CD4-positive, alpha-beta T cell (primary cell): ENCODE results near the gene FRMD5. TPM values are rescaled to one million over a fixed set of nuclear protein-coding genes. Genes with fewer than 3 reads are reported as not detected.

Experiments used
- ATAC-seq: fragments of 200-7000 bp; cut with Tn5 transposase; one replicate; pipeline ENCODE4 v1.10.0; 2022; ENCODE audit warnings: mild to moderate bottlenecking; ENCODE audit not compliant: poor library complexity
- CTCF ChIA-PET: fragments of 350-600 bp; sonication (Branson Sonifier 250); formaldehyde crosslinking; loops from one replicate; lab custom pipeline; 2021; ENCODE audit warnings: antibody characterized with exemption, inconsistent platforms; lab: Charles Lee
- POLR2A ChIA-PET: fragments of 350-600 bp; sonication (Branson Sonifier 250); formaldehyde crosslinking; loops from one replicate; lab custom pipeline; 2021; ENCODE audit warnings: antibody characterized with exemption, inconsistent platforms; lab: Charles Lee
- DNase-seq, 14 experiments: peaks; one replicate each; pipeline ENCODE4 v3.0.0-alpha.2; 2013 to 2020; ENCODE audit warnings: mixed read lengths in 2 of 14
- H3K27ac ChIP-seq, 2 donors: one replicate each; pipeline versions ENCODE4 v1.5.1 to v1.7.0; 2013; ENCODE audit warnings: low read length in 2 of 2, low read depth in 1 of 2, mild to moderate bottlenecking in 1 of 2
- H3K27me3 ChIP-seq, 2 experiments: 1 replicate in 1 of 2; 2 replicates in 1 of 2; pipeline versions ENCODE4 v1.6.1 to v1.7.0; 2013; ENCODE audit warnings: low read length in 2 of 2, control low read depth in 1 of 2, mild to moderate bottlenecking in 1 of 2, moderate library complexity in 1 of 2; ENCODE audit not compliant: insufficient read depth in 2 of 2, control insufficient read depth in 1 of 2
- H3K36me3 ChIP-seq: one replicate; pipeline ENCODE4 v1.6.1; 2013; ENCODE audit warnings: low read length, control low read depth; ENCODE audit not compliant: insufficient read depth
- H3K4me1 ChIP-seq: one replicate; pipeline ENCODE4 v1.6.1; 2013; ENCODE audit warnings: low read length, control low read depth; ENCODE audit not compliant: insufficient read depth
- H3K4me3 ChIP-seq: one replicate; pipeline ENCODE4 v1.5.1; 2013; ENCODE audit warnings: mild to moderate bottlenecking, low read length, moderate library complexity
- H3K9me3 ChIP-seq, 2 experiments: 1 replicate in 1 of 2; 2 replicates in 1 of 2; pipeline versions ENCODE4 v1.6.1 to v1.7.0; 2013; ENCODE audit warnings: low read length in 2 of 2, mild to moderate bottlenecking in 2 of 2, control low read depth in 1 of 2, moderate library complexity in 1 of 2; ENCODE audit not compliant: control insufficient read depth in 1 of 2, insufficient read depth in 1 of 2
- H3K27ac Mint-ChIP-seq: one replicate; pipeline ENCODE4 v1.8.0; 2020; ENCODE audit warnings: mixed read lengths
- H3K27me3 Mint-ChIP-seq: one replicate; pipeline ENCODE4 v1.8.0; 2021; ENCODE audit warnings: mixed read lengths
- H3K36me3 Mint-ChIP-seq: one replicate; pipeline ENCODE4 v1.8.0; 2021; ENCODE audit warnings: low read depth, mixed read lengths
- H3K4me1 Mint-ChIP-seq: one replicate; pipeline ENCODE4 v1.8.0; 2021; ENCODE audit warnings: low read depth, mixed read lengths
- H3K4me3 Mint-ChIP-seq: one replicate; pipeline ENCODE4 v1.8.0; 2020; ENCODE audit warnings: mild to moderate bottlenecking, mixed read lengths
- H3K9me3 Mint-ChIP-seq: one replicate; pipeline ENCODE4 v1.8.0; 2020; ENCODE audit warnings: mixed read lengths
- CTCF ChIP-seq: fragments of 200-600 bp; IDR thresholded peaks from one replicate; pipeline ENCODE4 v1.8.0; 2022; ENCODE audit warnings: antibody characterized with exemption, mild to moderate bottlenecking
- intact Hi-C, 2 experiments: fragments of 100-400 bp; cut with DNase I in 1 of 2; cut with micrococcal nuclease in 1 of 2; formaldehyde crosslinking; loops; one replicate each; pipeline versions ENCODE4 v1.15.1 to v1.9.0; 2023 to 2025; cut with DNase I, micrococcal nuclease
- total RNA-seq, 174 experiments: library from RNA in 2 of 174; stranded (reverse) in 2 of 174; gene quantifications; one replicate each; pipeline ENCODE4 v1.2.3 and lab custom pipeline; 2021 to 2026

Gene FRMD5
- total RNA-seq, 2 experiments from 2014 or later = not detected

DNA sequence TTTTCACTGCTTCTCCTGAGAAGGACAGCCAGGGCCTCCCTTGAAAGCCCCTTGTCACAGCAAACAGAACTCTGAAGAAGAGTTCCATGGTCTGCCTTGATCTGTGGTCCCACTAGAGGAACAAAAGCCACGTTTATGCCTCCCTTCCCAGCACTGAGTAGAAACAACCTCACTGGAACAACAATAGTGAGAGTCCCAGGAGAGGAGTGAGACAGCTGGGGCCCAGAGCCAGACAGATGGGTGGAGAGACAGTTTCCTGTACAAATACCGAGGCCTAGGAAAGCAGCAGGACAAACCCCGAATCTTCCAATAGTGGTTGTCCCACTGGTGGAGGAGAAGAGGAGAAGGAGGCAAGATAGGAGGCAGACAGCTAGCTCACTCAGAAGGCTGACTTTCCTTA, 262.2 kb downstream of the FRMD5 start:
- no peaks in the 10 kb centered on the region for H3K4me1 ChIP-seq
- POLR2A ChIA-PET = no interaction called here
- Mint-ChIP-seq H3K27ac (no peak overlapping the region), H3K36me3 (no peaks in the 10 kb centered on the region), H3K4me3 (no peak overlapping the region), H3K9me3 (no peaks in the 10 kb centered on the region), H3K27me3 (peaks cover 26% of the 10 kb centered on the region), H3K4me1 (no peaks in the 10 kb centered on the region)
- no peaks in the 10 kb centered on the region for H3K9me3 ChIP-seq
- H3K27ac ChIP-seq = no peak overlapping the region
- H3K36me3 ChIP-seq = no peaks in the 10 kb centered on the region
- ATAC-seq = no peak
- no peak for DNase-seq
- no peak for TF ChIP-seq CTCF
- H3K27me3 ChIP-seq = peaks cover 0 to 5% of the 10 kb centered on the region in 2 experiments
- intact Hi-C loops = no loop called here
- no peak overlapping the region for H3K4me3 ChIP-seq
- CTCF ChIA-PET = no interaction called here

DNA sequence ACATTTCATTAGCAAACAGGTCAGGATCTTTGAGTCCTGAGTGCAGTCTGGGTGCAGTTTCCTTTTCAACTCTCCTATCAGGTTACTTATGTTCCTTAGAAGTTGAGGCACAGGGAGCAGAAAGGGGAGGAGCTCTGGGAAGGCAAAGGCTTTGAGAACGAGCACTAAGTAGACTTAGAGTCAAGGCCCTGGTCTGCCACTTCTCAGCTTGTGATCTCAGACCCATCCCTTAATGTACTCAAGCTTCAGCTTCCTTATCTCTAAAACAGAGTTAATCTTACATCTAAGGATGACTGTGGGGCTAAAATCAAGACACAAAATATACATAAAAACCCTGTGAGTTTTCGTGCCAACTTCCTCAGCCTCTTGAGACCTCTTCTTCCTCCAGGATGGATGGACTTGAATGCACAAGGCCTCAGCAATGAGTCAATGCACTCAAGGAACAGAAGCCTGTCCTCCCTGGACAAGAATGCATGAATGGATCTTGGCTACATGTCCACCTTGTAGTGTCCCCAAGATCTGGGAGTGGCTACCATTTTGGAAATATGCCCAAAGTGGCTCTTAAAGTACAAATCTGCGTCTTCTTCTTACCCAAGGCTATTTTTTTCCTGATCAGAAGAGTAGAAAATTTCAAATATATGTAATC, 263.2 kb downstream of the FRMD5 start:
- ChIA-PET POLR2A (no interaction called here), CTCF (no interaction called here)
- intact Hi-C loops = no loop called here
- H3K4me1 ChIP-seq = no peaks in the 10 kb centered on the region
- Mint-ChIP-seq H3K27ac (no peak overlapping the region), H3K27me3 (peaks cover 30% of the 10 kb centered on the region), H3K9me3 (no peaks in the 10 kb centered on the region), H3K4me3 (no peak overlapping the region), H3K4me1 (no peaks in the 10 kb centered on the region), H3K36me3 (no peaks in the 10 kb centered on the region)
- no peaks in the 10 kb centered on the region for H3K36me3 ChIP-seq
- peaks cover 0 to 5% of the 10 kb centered on the region in 2 experiments for H3K27me3 ChIP-seq
- TF ChIP-seq CTCF = no peak
- H3K9me3 ChIP-seq = no peaks in the 10 kb centered on the region
- H3K27ac ChIP-seq = no peak overlapping the region
- ATAC-seq (no peak), DNase-seq (no peak)
- no peak overlapping the region for H3K4me3 ChIP-seq

DNA sequence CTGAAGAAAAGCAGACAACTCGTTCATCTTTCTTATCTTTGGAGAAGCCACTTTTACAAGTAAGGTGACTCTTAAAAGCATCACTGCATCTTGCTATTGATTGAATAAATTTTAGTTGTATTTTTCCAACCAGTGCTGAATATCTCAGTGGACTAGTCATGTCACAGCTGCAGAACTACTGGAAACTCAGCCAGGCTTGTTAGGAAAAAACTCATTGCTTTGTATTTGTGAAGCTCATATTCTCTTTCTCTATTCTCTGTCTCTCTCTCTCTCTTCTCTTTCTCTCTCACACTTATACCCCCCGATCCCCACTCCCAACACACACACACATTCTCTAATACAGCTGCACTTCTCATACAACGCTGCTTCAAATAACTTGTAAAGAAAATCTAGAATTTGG, 264.0 kb downstream of the FRMD5 start:
- intact Hi-C loops = no loop called here
- Mint-ChIP-seq H3K27ac (no peak overlapping the region), H3K27me3 (peaks cover 30% of the 10 kb centered on the region), H3K36me3 (no peaks in the 10 kb centered on the region), H3K4me3 (no peak overlapping the region), H3K4me1 (no peaks in the 10 kb centered on the region), H3K9me3 (no peaks in the 10 kb centered on the region)
- ATAC-seq = no peak
- Histone ChIP-seq H3K27ac (no peak overlapping the region), H3K4me1 (no peaks in the 10 kb centered on the region), H3K4me3 (no peak overlapping the region), H3K9me3 (no peaks in the 10 kb centered on the region), H3K27me3 (peaks cover 0 to 5% of the 10 kb centered on the region in 2 experiments), H3K36me3 (no peaks in the 10 kb centered on the region)
- ChIA-PET POLR2A (no interaction called here), CTCF (no interaction called here)
- no peak for DNase-seq
- TF ChIP-seq CTCF = no peak
